Esophagus mucosa (tissue), 1 donor: ENCODE data around the gene SPINK14. TPM values are rescaled to one million over a fixed set of nuclear protein-coding genes. Genes with fewer than 3 reads are reported as not detected.

Experiments used
- ATAC-seq: fragments of 200-7000 bp; cut with Tn5 transposase; one replicate; pipeline ENCODE4 v1.9.1; 2020
- total RNA-seq: library from RNA; stranded (reverse); gene quantifications from one replicate; pipeline ENCODE4 v1.2.4, GENCODE V29; 2023
- donor health status: DM: yes; HTN: yes; CAD: no.

Gene SPINK14
- total RNA-seq = not detected

- ATAC-seq = no peak
Measured at GRCh38 chr5:148168246-148168645, at the start of gene SPINK14. SPINK14 (plus strand) TSS chr5:148168546; CDS start chr5:148169733, 1,187 bp downstream.

GRCh38 chr5:148120317-148120716 lies 48.0 kb upstream of the SPINK14 start:
- ATAC-seq = no peak

- ATAC-seq = peak; percentile 26
Measured at GRCh38 chr5:148125641-148126040, 42.7 kb upstream of the SPINK14 start.

DNA sequence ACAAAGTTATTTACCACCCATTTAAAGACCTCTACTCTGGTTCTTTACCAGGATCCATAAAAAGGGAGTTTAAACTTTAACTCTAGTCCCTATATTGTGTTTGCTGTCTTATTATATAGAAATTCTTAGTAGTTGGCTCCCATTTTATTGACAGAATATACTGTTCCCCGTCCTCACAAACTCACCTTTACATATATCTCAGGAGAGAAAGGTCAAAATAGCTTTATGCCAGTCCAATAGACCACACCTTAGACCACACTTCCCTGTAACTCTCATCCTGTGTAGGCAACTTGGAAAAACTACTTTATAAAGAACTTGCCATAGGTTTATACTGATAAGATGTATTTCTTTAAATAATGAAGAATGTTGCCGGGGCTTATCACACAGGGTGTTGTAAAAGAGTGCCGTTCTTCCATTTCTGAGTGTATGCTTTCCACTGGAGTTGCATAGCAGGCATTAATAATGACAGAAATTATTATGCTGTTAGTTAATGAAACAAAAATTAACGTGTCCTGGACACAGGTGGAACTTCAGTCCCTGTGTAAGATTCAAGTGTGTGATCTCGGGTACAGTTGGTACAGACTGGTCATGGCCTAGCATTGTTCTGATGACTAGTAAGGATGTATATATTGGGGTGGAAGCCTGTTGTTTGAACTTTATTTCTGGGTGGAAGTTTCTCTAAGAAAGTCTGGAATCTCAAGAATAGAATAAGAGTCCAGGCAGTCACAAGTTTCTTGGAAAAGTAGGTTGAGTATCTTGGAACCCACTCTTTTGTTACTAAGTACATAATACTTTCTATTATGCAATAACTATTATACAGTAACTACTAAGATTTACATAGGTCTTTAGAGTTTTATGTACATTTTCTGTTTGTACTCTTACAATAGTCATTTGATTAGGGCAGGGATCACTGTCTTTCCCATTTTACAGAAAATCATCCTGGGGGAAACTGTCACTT lies 33.0 kb upstream of the SPINK14 start:
- ATAC-seq = no peak

- ATAC-seq = no peak
Measured at GRCh38 chr5:148140846-148141245, 27.5 kb upstream of the SPINK14 start.

- peak; percentile 5 for ATAC-seq
Measured at GRCh38 chr5:148141645-148142044, 26.7 kb upstream of the SPINK14 start.

DNA sequence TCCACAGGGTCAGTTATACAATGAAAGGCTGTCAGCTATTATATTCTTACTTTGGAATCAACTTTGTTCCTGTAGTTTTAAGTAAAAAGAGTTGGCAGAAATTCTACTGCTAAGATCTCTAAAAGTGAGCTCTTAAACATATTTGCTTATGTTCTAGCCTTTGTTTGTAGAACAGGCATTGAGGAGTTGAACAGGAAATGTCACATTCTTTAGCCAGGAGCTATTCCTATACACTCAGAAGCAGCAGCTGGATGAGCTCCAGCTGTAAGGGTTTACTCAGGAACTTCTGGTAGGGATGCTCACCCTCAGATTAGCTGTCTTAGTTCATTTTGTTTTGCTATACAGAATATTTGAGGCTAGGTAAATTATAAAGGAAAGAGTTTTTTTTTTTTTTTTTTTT lies 22.4 kb upstream of the SPINK14 start:
- ATAC-seq = peak; percentile 88

GRCh38 chr5:148146487-148146886 lies 21.9 kb upstream of the SPINK14 start:
- ATAC-seq = no peak

DNA sequence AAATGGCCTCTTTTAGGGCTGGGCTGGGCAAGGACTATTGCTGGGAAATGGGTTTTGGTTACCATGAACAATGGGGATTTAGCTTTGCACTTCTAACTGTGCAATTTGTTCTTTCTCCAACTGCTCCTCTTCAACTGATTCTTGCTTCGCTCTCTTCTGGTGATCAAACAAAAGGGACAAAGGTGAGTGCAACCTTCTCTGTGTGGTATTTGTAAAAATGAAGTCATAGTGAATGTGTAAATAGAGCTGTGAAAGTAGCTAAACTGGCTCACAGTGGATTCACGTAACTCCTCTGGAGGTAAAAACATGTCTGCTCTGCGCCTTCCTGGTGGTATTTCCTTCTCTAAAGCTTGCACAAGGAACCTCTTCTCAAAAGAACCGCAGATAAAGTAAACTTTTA lies 20.9 kb upstream of the SPINK14 start:
- peak; percentile 33 for ATAC-seq

GRCh38 chr5:148151872-148152271 lies 16.5 kb upstream of the SPINK14 start:
- ATAC-seq = no peak

- peak; percentile 57 for ATAC-seq
Measured at GRCh38 chr5:148152781-148153180, 15.6 kb upstream of the SPINK14 start.

- no peak for ATAC-seq
Measured at GRCh38 chr5:148156609-148157008, 11.7 kb upstream of the SPINK14 start.

GRCh38 chr5:148162038-148162437 lies 6.3 kb upstream of the SPINK14 start:
- no peak for ATAC-seq

DNA sequence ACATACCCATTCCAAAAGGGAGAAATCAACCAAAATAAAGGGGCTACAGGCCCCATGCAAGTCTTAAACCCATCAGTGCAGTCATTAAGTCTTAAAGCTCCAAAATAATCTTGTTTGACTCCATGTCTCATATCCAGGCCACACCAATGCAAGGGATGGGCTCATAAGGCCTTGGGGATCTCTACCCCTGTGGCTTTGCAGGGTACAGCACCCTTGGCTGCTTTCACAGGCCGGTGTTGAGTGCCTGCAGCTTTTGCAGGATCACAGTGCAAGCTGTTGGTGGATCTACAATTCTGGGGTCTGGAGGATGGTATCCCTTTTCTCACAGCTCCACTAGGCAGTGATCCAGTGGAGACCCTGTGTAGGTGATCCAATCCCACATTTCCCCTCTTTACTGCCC lies 5.0 kb upstream of the SPINK14 start:
- no peak for ATAC-seq

- no peak for ATAC-seq
Measured at GRCh38 chr5:148166550-148167283, 1.6 kb upstream of the SPINK14 start.

- ATAC-seq = no peak
Measured at GRCh38 chr5:148172377-148172776, 4.0 kb downstream of the SPINK14 start.

- ATAC-seq = no peak
Measured at GRCh38 chr5:148176480-148176879, 8.1 kb downstream of the SPINK14 start.

DNA sequence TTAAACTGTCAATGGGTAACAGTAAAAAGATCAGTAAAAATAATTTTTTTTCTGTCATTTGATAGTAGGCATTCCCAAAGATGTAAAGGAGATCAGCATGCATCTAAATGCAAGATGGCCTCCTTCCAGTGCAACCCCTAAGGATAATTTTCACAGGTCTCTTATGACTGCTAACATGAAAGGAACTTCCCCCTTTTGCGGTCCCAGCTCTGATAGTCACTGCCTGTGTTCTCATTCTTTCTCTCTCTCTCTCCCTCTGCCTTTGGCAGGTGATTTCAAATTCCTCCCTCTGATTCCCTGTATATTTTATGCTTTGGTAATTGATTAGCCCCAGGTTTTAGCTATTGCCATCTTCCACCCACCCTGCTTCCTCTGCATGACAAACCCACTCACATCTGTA lies 8.9 kb downstream of the SPINK14 start:
- no peak for ATAC-seq

GRCh38 chr5:148179234-148179824 lies 11.0 kb downstream of the SPINK14 start:
- peak; percentile 67 for ATAC-seq

- peak; percentile 95 for ATAC-seq
Measured at GRCh38 chr5:148186248-148187003, 18.1 kb downstream of the SPINK14 start.

DNA sequence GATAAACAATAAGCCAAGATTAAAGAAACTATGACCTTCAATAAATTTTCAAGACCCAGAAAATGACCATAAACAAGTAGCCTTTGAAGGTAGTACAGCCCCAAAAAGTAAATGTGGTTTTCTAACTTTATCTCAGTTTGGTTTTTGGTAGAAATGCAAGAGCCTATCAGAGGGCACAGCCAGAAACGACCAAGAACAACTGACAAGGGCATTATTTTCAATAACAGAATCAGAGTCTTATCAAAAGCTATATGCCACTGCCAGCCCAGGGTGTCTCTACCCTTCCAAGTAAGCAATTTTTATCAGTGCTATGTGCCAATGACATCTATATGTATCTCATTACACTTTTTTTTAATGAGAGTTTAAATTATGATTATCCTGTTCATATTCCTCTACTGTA lies 22.7 kb downstream of the SPINK14 start:
- no peak for ATAC-seq

GRCh38 chr5:148193202-148193601 lies 24.9 kb downstream of the SPINK14 start:
- no peak for ATAC-seq
